T-helper 1 cell (primary cell): ENCODE measurements around the gene AFAP1.

Experiments used
- DNase-seq, 5 donors: peaks; one replicate each; pipeline ENCODE4 v3.0.0-alpha.2; 2012 to 2020

The AFAP1 gene

DNA sequence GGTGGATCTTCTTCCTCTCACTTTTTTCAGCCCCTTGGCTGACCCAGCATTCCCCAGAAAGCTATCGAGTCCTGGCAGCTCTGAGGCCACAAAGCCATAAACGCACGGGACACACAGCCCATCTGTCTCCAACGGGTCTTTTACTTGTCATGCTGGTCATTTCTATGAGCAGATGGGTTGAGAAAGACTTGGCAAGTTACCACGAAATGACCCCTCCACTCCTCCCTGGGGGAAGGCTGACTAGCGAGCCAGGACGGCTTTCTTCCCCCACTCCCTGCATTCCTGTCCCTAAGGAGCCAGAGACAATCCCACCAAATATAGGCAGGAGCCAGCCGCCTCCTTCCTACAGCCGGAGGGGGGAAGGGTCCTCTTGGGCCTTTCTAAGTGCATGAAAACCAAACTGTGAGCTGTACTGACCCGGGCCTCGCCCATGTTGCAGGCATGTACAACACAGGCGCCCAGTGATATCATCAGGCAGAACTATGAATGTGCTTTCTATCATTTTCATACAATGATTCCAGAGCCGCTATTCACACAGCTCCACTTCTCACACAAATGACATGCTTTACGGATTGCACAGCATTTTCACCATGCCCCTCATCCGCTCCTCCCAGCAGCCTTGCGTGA, 28.6 kb downstream of the AFAP1 start:
- DNase-seq, result no peak

DNA sequence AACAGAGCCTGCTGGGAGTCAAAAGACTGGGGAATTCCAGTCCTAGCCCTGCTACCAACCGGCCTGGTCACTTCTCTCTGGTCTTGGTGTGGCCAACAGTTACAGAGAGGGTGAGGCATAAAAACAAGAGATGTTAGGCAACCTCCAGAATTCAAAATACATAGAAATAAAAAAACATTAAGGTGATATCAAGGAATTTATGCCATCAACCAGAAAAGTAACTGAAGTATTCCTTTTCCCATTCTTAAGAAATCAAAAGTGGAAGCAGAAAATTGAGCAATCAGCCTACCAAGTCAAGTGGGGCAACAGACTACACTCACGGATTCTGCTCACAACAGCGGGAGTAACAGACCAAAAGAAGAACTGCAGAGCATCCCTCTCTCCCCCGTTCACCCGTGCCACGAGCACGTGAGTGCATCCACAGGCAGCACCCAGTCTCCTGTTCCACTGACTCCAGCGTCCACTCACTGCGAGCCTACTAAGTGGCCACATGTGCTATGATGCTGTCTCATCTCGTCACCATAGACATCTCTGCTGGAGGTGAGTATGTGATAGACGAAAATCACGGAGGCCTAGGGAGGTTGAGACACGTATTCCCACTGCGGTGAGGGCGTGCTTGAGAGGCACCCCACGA, 29.3 kb downstream of the AFAP1 start:
- DNase-seq, result no peak

DNA sequence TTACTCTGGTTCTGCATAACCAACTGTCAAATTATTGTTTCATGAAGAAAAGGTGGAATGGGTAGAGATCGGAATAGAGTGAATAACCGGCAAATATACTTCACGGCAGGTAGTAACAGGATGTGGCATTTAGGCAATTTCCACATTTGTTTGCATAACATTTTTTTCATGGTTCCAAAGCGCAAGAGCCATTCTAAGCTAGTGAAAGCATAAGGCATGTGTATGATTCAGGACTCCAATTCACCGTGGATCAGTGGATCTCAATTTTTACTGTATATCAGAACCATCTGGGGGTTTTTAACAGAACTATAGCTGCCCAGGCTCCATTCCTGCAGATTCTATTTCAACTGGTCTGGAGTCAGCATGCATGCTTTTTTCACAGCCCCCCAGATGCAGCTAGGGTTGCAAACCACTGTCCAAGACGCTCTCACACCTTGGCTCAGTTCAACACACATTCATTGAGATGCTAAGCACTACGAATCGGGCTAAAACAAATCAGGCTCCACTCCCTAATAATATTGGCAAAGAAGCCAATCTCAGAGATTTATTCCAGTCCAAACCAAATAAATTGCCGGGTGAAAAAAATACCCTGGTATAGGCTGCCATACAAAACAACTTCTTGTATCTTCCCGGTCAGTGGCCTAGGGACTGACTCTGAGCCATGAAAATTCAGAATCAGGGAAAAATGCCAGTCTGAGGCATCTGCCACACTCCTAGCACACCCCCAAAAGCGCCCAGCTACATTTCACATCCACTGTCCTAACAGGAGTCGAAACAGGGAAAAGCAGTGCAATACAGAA, 30.0 kb downstream of the AFAP1 start:
- no peak for DNase-seq

DNA sequence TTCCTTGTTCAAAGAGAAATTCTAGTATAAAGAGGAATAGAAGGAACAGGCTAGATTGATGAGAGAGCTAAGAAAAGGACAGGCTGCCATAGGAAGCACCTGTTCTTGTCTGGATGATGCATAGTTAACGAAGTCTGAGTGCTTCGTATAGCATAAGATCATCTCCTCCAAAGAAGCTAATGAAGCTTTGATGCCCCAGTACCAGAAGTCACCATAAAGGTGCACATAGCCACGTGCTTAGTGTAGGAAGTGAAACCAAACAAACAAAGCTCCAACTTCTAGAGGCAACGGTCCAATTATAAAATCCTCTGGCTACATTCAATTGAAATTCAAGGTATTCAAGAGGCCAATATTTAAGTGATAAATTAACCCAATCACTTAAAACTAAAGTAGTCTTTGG, 31.0 kb downstream of the AFAP1 start:
- DNase-seq, result no peak

DNA sequence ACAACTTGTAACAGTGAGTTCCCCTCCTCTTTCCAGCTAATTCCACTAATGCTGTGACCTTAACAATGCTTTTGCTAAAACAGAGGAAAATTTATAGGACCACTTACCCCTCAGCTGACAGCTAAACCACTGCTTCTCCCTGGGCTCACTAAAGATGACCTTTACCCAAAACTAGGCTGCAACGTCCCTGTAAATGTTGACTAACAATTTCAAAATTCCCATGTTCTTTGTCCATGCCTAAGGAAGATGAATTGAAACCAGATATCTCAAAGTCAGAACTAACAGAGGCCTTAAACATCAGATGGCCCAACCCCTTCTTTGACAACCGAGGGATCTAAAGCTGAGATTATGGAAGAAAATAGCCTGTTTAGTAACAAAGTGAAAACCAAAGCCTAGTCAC, 32.5 kb downstream of the AFAP1 start:
- DNase-seq, result no peak

DNA sequence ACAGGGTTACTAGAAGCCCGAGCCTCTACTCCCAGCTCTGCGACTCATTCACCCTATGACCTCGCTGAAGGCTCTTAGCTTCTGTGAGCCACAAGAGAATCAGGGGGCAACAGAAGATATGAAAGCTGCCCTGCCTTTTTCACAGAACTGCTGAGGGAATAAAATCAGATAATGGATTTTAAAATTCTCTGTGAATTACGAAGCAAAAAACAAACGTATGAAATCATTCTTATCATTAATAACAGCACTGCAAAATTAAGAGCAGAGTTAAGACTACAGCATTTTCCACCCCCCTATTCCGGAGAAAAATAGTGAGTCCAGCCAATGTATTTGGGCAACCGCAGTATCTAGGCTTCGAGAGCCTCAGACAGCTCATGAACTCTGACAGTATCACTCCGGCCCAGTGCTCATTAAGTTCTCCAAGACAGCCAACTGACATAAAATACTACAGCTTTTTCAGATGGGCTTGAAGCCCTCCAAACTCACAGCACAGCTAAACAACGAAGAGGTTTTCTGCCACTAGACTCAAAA, 33.4 kb downstream of the AFAP1 start:
- no peak for DNase-seq

DNA sequence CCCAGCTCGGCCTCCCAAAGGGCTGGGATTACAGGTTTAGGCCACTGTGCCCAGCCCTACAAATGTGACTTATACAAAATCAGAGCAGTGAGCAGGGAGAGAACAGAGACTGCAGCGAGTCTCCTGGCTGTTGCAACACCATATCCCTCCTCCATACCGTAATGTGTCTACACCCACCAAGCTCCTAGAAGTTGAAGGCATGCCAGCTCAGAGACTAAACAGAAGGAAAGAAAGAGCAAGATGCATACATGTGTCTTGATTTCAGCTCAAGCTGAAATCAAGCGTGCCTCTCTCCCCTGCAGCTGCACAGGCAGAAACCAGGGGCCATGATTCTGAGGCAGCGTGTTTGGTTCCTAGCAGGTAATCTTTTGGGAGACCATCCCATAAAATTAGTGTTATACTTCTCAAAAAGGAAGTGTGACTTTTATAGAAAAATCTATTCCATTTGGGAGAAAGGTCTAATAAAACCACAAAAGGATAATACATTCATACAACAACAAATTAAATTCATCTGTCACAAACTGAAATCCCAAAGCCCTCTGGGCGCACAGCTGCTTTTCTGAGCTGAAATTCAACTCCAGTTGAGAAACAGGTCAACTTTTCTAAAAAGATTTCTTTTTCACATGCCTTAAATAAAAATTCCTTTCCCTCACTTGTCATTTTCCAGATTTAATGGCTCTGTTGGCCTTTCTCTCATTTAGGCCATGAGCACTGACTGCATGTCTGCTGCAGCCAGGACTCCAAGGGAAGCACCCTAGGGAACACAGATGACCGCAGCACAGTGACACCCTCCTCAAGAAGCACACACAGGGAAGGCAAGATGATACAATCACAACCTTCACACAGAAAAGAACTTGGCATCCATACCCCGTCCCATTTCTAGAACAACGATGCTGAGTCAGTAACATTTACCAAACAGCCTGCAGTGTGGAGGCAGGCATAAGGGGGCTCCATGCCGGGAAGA, 34.4 kb downstream of the AFAP1 start:
- no peak for DNase-seq

DNA sequence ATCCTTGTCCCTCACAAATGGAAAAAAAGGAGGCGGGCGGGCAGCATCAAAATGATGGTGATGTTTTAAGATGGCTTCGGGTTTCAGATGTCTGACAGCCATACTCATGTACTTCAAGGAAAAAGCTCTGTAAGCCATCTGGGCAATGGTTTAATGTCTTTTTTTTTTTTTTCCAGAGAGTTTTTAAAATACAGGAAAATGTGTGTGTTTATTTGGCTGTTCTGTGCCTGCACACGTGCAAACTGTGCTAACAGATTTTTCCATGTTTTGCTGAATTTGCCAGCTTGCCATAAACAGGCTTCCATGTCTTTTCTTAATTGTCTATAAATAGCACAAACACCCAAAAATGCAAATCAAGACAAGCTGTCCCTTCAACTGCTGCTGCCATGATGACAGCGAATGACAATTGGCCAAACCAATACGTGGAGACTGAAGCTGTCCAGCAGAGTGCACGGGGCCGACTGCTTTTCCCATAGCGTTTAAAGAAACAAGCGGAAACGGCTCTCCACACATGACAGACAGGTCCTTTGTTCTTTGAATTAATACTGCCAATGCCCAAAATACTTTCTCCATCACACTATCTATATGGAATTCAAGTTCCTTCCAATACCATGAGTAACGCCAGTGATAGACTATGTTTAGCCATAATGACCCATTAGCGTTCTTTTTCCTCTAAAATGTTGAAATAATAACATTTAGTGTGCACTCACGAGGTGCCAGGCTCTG, 35.7 kb downstream of the AFAP1 start:
- no peak for DNase-seq

DNA sequence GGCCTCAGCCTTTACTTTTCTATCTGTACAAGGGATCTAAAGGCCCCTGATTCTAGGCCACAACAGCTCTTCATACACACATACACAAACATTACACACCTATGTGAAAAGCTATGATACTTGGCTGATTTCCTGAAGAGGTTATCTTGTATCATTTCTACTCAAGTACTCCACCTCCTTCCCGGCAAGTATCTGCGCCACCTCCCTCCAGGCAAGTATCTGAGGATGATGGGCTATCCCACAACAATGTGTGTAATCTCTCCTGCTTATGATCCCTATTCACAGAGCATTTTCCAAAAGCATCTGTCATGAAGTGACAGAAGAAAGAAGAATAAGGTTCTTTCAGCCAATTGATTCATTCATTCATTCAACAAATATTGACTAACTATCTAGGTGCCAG, 36.8 kb downstream of the AFAP1 start:
- DNase-seq, result no peak

DNA sequence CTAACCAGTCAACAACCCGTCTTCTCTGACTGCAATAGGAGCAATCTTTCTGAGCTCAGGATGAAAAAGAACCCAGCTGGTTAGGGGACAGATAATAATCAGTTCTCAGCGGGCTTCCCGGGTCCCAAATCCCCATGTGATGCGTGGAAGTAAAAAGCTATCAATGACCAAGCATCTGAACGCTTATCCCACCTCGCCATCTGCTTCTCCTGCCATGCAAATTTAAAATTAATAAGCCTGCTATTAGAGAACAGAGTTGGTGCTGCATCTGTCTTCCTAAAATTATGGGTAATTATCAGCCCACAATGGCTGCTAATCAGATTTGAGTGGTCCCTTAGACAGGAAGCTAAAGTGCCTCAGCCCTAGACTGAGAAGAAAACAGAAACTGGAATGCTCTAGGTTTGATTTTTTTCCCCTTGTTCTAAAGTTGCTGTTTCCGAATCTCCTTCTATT, 37.5 kb downstream of the AFAP1 start:
- no peak for DNase-seq

DNA sequence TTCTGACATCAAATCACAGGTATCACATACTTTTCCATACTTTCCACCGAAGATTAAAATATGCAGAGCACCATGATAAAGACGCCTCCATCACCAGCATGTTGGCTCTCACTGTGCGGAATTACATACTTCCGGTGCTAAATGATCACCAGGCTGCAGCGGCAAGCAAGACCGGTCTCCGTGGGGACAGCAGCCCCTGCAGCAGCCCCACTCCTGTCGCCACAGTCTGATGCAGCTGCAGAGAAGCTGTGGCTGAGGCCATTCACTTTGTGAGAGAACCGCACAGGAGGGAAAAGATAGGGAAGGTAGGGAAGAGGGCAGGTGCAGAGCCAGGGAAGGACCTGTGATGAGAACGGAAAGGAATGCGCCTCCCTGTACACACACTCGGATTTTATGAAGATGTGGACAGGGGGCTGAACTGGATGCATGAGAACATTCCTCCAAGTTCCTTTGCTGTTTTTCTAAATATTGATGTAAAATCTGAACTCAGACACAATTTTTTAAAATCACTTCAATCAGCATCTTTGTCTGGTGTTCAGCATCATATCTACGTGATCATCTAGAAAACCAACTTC, 38.3 kb downstream of the AFAP1 start:
- no peak for DNase-seq

DNA sequence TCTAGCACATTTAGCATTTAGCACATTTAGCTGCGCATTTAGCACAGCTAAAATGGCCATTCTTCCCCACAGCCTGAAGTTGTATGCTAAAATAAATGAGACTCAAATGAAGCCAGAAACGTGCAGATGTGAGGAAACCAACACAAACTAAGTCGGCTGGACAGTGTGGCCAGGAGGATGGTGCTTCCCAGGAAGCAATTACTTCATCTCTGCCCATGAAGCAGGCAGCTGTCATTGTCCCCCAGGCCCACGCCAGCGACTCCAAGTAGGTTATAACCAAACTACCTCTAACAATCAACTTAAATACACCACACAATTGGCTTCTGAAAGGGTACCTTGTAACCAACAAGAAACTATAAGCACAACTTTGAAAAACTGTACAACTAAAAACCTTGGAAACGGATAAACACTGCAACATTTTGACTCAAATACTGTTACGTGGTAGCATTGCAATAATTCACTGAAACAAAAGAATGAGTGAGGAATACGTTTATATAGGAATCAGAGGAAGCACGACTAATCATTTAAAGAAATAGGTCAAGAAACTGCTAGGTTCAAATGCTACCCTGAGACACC, 39.2 kb downstream of the AFAP1 start:
- DNase-seq, result no peak

DNA sequence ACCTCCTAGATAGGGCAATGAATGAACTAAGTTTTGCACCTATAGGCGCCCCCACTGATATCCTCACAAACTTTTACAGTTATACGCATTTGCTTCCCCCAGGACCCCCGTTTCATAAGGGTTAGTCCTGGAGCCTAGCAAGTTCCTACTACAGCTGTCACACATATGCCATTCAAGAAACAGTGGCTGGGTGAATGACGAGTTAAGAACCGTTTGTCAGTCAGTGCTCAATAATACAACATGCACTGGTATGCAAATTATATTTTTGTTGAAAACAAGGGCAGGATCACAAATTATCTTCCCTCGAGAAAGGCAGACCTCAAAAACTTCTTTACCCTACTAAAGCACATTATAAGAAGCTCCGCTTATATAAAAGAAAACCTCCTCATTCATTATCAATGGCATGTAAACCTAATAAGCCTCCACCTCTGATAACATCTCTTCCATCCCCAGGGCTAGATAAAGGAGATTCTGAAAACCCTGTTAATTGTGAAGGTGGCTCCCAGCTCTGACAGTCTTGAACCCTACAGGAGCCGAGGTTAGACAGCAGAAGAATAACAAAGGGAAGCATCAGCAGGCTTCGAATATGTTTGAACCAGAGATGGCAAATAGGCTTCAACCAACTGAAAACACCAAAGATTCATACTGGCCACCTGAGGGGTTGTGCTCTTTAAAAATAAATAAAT, 40.3 kb downstream of the AFAP1 start:
- DNase-seq, result no peak

DNA sequence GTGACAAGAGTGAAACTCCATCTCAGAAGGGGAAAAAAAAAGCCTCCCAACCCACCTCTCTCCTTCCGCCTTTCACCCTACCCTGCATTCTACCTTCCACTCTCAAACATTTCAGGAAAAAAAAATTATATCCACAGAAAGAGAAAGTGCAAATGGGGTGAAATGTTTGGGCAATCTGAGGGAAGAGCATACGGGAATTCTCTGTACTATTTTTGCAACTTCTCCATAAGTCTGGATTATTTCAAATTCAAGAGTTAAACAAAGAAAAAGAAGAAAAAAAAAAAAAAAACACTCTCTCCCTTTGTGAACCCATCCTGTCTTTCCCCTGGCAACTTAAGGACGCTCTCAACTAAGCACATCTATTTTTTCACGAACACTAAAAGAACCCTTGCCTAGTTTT, 41.3 kb downstream of the AFAP1 start:
- no peak for DNase-seq

DNA sequence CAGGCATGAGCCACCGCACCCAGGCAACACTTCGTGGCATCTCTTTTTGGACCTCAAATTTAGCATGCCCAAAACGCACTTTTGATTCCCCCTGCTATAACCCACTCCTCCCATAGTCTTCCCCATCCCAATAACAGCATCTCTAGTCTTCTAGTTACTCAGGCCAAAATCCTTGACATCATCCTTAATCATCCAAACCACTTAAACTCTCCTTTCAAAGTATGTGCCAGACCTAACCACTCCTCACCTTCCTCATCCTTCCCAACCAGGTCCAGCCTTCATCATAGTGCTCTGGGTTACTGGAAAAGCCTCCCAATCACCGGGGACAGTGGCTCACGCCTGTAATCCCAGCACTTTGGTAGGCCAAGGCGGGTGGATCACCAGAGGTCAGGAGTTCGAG, 41.9 kb downstream of the AFAP1 start:
- no peak for DNase-seq

DNA sequence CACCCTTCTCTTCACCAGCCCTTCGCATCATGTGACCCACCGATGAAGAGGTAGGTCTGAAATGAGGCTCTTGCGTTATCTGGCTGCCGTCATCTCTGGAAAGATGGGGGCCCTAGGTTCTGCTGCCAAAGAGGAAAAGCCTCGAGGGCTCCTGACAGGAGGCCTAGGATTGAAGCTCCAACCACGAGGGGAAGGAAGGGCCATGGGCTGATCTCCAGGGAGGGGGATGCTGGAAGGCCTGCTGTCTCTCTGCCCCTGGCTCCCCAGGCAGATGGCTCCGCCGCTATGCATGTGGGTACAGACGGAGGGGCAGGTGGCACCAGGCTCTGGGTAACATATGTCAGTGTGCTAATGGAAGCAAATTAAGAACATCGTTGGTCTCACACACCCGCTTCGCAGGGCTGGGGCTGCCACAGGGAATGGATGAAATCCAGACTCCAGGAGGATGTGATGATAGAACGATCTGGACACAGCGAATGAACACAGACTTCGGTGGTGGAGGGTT, 44.9 kb downstream of the AFAP1 start:
- no peak for DNase-seq

DNA sequence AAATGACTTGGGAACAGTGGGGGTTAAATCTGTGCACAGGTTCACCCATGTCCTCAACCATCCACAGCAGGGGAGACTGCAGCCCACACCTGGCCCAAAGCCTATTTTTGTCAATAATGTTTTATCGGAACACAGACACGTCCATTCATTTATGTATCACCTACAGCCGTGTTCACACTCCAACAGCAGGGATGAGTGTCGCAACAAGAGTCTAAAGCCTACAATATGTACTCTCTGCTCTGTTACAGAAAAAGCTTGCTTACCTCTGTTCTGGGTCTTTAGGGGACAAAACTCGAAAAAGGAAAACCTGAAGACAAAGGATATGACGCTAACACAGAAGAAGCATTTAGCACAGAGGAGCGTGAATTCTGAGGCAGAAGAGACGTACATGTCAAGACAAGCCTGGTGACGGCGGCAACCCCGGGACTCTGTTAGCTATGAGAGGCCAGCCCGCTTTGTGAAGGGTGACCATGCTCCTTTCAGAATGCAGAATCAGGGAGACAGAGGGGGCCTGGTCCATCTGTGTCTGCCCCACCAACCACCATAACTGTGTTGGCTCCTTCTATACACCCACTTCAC, 45.5 kb downstream of the AFAP1 start:
- DNase-seq, result no peak

DNA sequence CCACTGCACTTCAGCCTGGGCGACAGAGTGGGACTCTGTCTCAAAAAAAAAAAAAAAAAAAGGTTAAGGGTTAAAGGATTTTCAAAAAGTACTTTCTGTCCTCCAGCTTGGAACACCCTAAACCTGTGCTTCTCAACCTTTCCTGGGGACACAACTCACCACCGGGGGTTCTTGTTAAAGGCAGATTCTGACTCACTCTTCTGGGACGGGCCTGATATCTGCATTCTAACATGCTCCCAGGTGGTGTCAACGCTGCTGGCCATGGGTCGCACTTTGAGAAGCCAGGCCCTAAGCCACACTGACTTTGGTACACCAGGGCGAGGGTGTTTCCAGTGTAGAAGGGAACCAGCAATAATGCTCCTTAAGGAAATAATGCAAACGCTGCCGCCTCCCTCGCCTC, 46.1 kb downstream of the AFAP1 start:
- no peak for DNase-seq

DNA sequence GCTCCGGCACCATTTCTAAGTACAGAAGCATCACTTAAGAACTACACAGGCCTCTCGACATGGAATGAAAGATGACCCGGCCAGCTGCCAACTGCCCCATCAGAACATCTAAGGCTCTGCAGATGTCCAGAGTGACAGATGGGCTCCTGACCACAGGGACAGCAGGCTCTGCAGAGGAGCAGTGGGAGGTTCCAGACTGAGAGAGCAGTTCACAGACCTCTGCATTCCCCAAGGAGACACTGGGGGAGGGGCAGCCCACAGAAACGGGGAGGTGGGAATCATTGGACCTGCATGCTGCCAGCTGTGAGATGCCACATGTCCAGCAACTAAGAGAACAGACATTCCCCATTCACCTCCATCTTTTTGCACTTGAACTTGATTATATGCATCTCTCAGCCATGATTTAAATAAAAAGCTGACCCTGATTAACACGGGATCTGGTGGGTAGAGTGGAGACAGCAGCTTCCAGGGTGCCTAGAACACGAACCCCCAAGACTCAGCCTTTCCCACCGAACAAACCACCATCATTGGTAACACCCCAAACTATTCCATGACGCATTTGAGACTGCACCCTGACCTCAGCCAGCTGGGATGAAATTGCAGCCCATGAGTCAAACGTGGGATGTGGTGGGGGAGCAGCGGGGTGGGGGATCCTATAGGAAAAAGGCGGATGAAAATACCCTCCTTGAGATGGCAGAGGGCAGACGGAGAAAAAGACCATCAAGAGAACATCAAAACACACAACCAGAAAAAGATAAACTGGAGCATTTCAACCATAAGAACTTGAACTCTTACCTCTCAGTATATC, 47.2 kb downstream of the AFAP1 start:
- no peak for DNase-seq
